PFSK-1 (cell line): ENCODE data around the gene CALB2.

Experiments used
- FOXP2 ChIP-seq: optimal IDR thresholded peaks from 2 replicates; pipeline ENCODE3; 2011; ENCODE audit warnings: borderline replicate concordance, control low read depth, inconsistent platforms; ENCODE audit not compliant: insufficient read depth; ENCODE audit errors: extremely low read length, extremely low read depth
- POLR2AphosphoS5 ChIP-seq: IDR thresholded peaks from 2 replicates; pipeline ENCODE4 v1.6.1; 2012; ENCODE audit warnings: low read depth, mild to moderate bottlenecking, control low read depth, low read length, moderate library complexity
- SIN3A ChIP-seq: IDR thresholded peaks from 2 replicates; pipeline ENCODE4 v1.6.1; 2012; ENCODE audit warnings: mild to moderate bottlenecking, low read length, moderate library complexity, borderline replicate concordance; ENCODE audit not compliant: insufficient read depth
- TAF1 ChIP-seq: IDR thresholded peaks from 2 replicates; pipeline ENCODE4 v1.6.1; 2012; ENCODE audit warnings: low read length, control low read depth, borderline replicate concordance; ENCODE audit not compliant: insufficient read depth
- TF ChIP-seq, protein P1 (sequence below), 2 experiments: IDR thresholded peaks; 2 replicates each; pipeline versions ENCODE4 v1.6.1 to v1.8.0; 2011 to 2012; ENCODE audit warnings: low read depth in 2 of 2, low read length in 2 of 2, control low read depth in 1 of 2, inconsistent platforms in 1 of 2, mild to moderate bottlenecking in 1 of 2, moderate library complexity in 1 of 2; ENCODE audit not compliant: insufficient read depth in 1 of 2

DNA sequence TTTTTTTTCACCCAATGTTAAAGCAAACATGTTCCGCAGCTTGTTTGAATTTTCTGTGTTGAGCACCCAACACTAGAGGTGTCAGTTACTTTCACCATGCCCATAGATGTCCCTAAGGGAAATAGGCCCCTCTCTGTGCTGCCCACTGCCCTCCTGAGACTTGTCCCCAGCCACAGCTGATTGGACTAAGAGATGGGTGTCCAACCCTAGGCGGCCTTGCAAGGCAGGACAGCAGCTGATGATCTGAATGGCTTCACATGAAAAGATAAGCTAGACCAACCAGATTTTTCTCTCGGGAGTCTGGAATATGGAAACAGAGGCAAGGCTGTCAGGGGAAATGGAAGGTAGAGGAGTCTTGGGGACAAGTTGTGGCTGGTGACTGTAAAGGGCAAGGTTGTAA, 6.1 kb upstream of the CALB2 start:
- TF ChIP-seq SIN3A (no peak), POLR2AphosphoS5 (no peak), TAF1 (no peak), FOXP2 (no peak)
- TF ChIP-seq, protein P1, sequence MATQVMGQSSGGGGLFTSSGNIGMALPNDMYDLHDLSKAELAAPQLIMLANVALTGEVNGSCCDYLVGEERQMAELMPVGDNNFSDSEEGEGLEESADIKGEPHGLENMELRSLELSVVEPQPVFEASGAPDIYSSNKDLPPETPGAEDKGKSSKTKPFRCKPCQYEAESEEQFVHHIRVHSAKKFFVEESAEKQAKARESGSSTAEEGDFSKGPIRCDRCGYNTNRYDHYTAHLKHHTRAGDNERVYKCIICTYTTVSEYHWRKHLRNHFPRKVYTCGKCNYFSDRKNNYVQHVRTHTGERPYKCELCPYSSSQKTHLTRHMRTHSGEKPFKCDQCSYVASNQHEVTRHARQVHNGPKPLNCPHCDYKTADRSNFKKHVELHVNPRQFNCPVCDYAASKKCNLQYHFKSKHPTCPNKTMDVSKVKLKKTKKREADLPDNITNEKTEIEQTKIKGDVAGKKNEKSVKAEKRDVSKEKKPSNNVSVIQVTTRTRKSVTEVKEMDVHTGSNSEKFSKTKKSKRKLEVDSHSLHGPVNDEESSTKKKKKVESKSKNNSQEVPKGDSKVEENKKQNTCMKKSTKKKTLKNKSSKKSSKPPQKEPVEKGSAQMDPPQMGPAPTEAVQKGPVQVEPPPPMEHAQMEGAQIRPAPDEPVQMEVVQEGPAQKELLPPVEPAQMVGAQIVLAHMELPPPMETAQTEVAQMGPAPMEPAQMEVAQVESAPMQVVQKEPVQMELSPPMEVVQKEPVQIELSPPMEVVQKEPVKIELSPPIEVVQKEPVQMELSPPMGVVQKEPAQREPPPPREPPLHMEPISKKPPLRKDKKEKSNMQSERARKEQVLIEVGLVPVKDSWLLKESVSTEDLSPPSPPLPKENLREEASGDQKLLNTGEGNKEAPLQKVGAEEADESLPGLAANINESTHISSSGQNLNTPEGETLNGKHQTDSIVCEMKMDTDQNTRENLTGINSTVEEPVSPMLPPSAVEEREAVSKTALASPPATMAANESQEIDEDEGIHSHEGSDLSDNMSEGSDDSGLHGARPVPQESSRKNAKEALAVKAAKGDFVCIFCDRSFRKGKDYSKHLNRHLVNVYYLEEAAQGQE (IDR thresholded peaks at IDR 0.05; ENCODE audit: insufficient read depth in 1 of 2, low read depth in 2 of 2, low read length in 2 of 2): no peak
